ENCODE measurements around the gene EPHA1. TPM values are rescaled to one million over a fixed set of nuclear protein-coding genes. Genes with fewer than 3 reads are reported as not detected.
"Not testable (repeated sequence)": the region's sequence is repeated elsewhere in the genome, so short reads cannot be mapped to it uniquely, and the experiment has no call there.

EPHA1 gene
- total and polyA plus RNA-seq, 7 experiments from 2014 or later: 4.1 to 63.1 (median 33.6) TPM

DNA sequence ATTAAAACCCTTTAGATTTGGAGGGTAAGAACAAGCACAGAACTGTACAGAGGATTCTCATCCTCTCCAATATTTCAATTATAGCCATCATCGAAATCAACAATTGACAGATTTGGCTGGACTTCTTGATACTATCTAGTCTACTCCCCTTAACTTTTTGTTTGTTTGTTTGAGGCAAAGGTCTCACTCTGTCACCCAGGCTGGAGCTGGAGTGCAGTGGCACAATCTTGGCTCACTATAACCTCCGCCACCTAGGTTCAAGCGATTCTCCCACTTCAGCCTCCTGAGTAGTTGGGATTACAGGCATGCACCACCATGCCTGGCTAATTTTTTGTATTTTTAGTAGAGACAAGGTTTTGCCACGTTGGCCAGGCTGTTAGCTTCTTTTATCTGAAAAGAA is 6.4 kb downstream of the EPHA1 start:
- CTCF ChIA-PET: interaction anchor here (1.1 to 2.4 kb wide), 4 partner anchors 8 to 162 kb away, joined by 3 to 13 read pairs (median 4); no protein-coding TSS in a partner anchor
- H3K27ac Mint-ChIP-seq: peak overlapping the region in 8 of 9 donors; percentile 41 to 91 (median 76)
- POLR2A ChIA-PET: interaction anchor here (0.9 to 11.4 kb wide), 5 partner anchors 9 to 155 kb away, joined by 3 to 223 read pairs (median 3); partner anchors contain the start of gene ZYX
- peaks cover 4 to 62% (median 47%) of the 10 kb centered on the region in 7 donors for H3K4me1 Mint-ChIP-seq
- Histone ChIP-seq H3K36me3 (ENCODE audit: control insufficient read depth in 2 of 3, insufficient read depth in 3 of 3, low read length in 3 of 3) (peaks cover 0 to 58% (median 3%) of the 10 kb centered on the region in 3 experiments), H3K27ac (ENCODE audit: low read depth, low read length) (peak overlapping the region; percentile 27), H3K4me1 (ENCODE audit: control insufficient read depth in 2 of 2, insufficient read depth in 2 of 2, low read length in 2 of 2) (peaks cover 10 to 28% of the 10 kb centered on the region in 2 donors)
- H3K4me3 Mint-ChIP-seq; H3K27me3 ChIP-seq (ENCODE audit: control insufficient read depth in 2 of 2, insufficient read depth in 2 of 2, low read length in 2 of 2); DNase-seq; H3K4me3 ChIP-seq (ENCODE audit: low read length); intact Hi-C loops (cut with micrococcal nuclease); ATAC-seq; H3K27me3 Mint-ChIP-seq; H3K9me3 Mint-ChIP-seq; H3K9me3 ChIP-seq (ENCODE audit: control insufficient read depth in 2 of 3, low read length in 3 of 3): not testable (repeated sequence)
- peaks cover 0 to 36% (median 8%) of the 10 kb centered on the region in 5 donors for H3K36me3 Mint-ChIP-seq

DNA sequence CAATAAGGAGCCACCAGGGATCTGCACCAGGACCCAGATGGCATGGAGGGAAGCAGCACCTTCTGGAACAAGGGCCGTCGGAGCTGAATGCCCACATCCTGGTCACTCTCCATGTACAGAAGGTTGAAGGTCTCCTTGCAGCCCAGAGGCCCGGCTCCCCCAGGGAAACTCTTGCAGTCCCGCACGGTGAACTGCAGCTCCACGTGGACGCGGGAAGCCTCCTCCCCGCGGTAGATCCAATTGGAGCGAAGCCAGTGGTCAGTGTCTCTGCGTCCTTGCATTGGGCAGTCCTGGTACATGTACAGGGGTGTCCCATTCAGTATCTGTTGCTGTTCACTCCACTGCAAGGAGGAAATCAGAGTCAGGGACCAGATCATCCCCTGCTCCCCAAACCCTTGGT is 7.4 kb downstream of the EPHA1 start:
- Histone ChIP-seq H3K9me3 (ENCODE audit: control insufficient read depth in 2 of 3, low read length in 3 of 3) (no peaks in the 10 kb centered on the region), H3K27ac (ENCODE audit: low read depth, low read length) (peak overlapping the region; percentile 3), H3K4me3 (ENCODE audit: low read length) (no peak overlapping the region), H3K36me3 (ENCODE audit: control insufficient read depth in 2 of 3, insufficient read depth in 3 of 3, low read length in 3 of 3) (peaks cover 0 to 67% (median 7%) of the 10 kb centered on the region in 3 experiments), H3K27me3 (ENCODE audit: control insufficient read depth in 2 of 2, insufficient read depth in 2 of 2, low read length in 2 of 2) (no peaks in the 10 kb centered on the region), H3K4me1 (ENCODE audit: control insufficient read depth in 2 of 2, insufficient read depth in 2 of 2, low read length in 2 of 2) (peaks cover 3 to 19% of the 10 kb centered on the region in 2 donors)
- Mint-ChIP-seq H3K36me3 (peaks cover 0 to 39% (median 8%) of the 10 kb centered on the region in 5 donors), H3K27me3 (peaks cover 0 to 7% (median 0%) of the 10 kb centered on the region in 5 donors), H3K4me1 (peaks cover 0 to 52% (median 41%) of the 10 kb centered on the region in 7 donors), H3K4me3 (no peak overlapping the region), H3K9me3 (no peaks in the 10 kb centered on the region), H3K27ac (peak overlapping the region in 6 of 9 donors; percentile 41 to 82 (median 63))
- POLR2A ChIA-PET: interaction anchor here (0.5 to 11.4 kb wide), 5 partner anchors 8 to 139 kb away, joined by 3 to 223 read pairs (median 3); partner anchors contain the start of gene ZYX
- no peak for ATAC-seq
- DNase-seq: no peak
- CTCF ChIA-PET: interaction anchor here (2.4 kb wide), 1 partner anchor 22 kb away, joined by 13 read pairs; no protein-coding TSS in a partner anchor
- intact Hi-C loops (cut with micrococcal nuclease): no loop called here

DNA sequence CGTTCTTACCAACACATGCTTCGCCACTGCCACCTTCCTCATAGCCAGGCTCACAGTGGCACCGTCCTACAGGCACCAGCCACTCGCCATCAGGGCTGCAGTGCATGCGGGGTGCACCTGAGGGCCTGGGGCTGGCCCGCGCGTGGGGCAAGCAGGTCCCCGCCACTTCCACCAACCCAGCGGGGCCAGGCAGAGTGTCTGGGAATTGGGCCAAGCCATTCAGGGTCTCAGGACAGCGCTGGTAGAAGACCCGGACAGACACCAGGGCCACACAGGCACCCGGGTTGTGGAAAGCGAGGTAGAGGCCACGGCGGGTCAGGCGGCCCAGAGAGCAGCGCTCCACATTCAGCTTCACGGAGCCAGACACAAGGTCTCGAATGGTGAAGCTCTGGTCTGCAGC is 9.0 kb downstream of the EPHA1 start:
- intact Hi-C loops (cut with micrococcal nuclease): no loop called here
- ATAC-seq (no peak), DNase-seq (no peak)
- Mint-ChIP-seq H3K4me1 (peaks cover 5 to 42% (median 32%) of the 10 kb centered on the region in 7 donors), H3K27ac (peak overlapping the region in 1 of 9 donors; percentile 17), H3K36me3 (peaks cover 0 to 39% (median 11%) of the 10 kb centered on the region in 5 donors), H3K27me3 (peaks cover 0 to 4% (median 0%) of the 10 kb centered on the region in 5 donors), H3K9me3 (no peaks in the 10 kb centered on the region), H3K4me3 (no peak overlapping the region)
- Histone ChIP-seq H3K27ac (ENCODE audit: low read depth, low read length) (no peak overlapping the region), H3K4me3 (ENCODE audit: low read length) (no peak overlapping the region), H3K36me3 (ENCODE audit: control insufficient read depth in 2 of 3, insufficient read depth in 3 of 3, low read length in 3 of 3) (peaks cover 0 to 77% (median 16%) of the 10 kb centered on the region in 3 experiments), H3K9me3 (ENCODE audit: control insufficient read depth in 2 of 3, low read length in 3 of 3) (no peaks in the 10 kb centered on the region), H3K27me3 (ENCODE audit: control insufficient read depth in 2 of 2, insufficient read depth in 2 of 2, low read length in 2 of 2) (no peaks in the 10 kb centered on the region), H3K4me1 (ENCODE audit: control insufficient read depth in 2 of 2, insufficient read depth in 2 of 2, low read length in 2 of 2) (peaks cover 0 to 2% of the 10 kb centered on the region in 2 donors)
- ChIA-PET CTCF (interaction anchor here (1.0 to 1.2 kb wide), 3 partner anchors 8 to 20 kb away, joined by 3 to 5 read pairs (median 4); no protein-coding TSS in a partner anchor), POLR2A (interaction anchor here (1.2 to 11.4 kb wide), 3 partner anchors 9 to 34 kb away, joined by 4 to 223 read pairs (median 5); partner anchors contain the start of gene ZYX)

DNA sequence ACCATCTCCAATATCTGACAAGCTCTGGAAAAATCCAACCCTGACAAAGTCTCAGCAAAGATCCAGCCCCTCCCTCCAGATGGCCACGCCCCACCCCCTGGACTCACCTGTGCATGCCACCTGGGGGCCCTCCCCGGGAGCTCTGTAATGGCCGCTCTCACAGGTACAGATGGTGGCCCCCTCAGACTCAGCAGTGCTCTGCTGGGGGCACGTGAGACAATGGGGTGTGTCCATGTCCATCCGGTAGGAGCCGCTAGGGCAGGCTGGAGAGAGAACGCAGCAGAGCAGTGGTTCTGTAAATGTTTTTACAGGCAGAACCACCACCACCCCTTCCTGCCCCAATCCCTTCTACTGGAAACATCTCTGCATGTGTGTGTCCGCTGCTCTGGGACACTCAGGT is 9.5 kb downstream of the EPHA1 start:
- DNase-seq: no peak
- H3K36me3 Mint-ChIP-seq: peaks cover 0 to 36% (median 11%) of the 10 kb centered on the region in 5 donors
- H3K4me1 ChIP-seq (ENCODE audit: control insufficient read depth in 2 of 2, insufficient read depth in 2 of 2, low read length in 2 of 2): no peaks in the 10 kb centered on the region

DNA sequence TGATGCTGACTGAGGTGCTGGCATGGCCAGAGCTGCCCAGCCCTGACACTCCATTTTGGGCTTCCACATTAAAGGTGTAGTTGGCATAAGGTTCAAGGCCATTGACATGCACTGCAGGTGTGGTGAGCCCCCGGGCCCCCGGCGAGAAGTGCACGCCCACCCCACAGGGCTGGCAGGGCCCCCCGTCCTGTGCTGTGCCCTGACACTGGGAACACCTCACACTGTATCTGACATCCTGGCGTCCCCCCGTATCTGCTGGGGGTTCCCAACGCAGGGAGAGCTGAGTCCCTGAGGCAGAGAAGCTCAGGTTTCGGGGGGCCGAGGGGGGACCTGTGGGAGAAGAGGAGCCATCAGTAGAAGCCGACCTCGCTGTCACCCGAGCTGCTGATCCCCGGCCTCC is 10.0 kb downstream of the EPHA1 start:
- no peaks in the 10 kb centered on the region for H3K4me1 ChIP-seq (ENCODE audit: control insufficient read depth in 2 of 2, insufficient read depth in 2 of 2, low read length in 2 of 2)
- no peak overlapping the region for H3K4me3 ChIP-seq (ENCODE audit: low read length)
- no peaks in the 10 kb centered on the region for H3K9me3 Mint-ChIP-seq
- DNase-seq: no peak
- peaks cover 0 to 85% (median 19%) of the 10 kb centered on the region in 3 experiments for H3K36me3 ChIP-seq (ENCODE audit: control insufficient read depth in 2 of 3, insufficient read depth in 3 of 3, low read length in 3 of 3)
- ChIA-PET POLR2A (interaction anchor here (1.2 to 1.3 kb wide), 2 partner anchors 8 to 9 kb away, joined by 4 read pairs; no protein-coding TSS in a partner anchor), CTCF (interaction anchor here (1.2 kb wide), 1 partner anchor 9 kb away, joined by 4 read pairs; no protein-coding TSS in a partner anchor)
- H3K4me3 Mint-ChIP-seq: no peak overlapping the region
- H3K27ac Mint-ChIP-seq: peak overlapping the region in 2 of 9 donors; percentile 3 to 17
- H3K36me3 Mint-ChIP-seq: peaks cover 0 to 37% (median 11%) of the 10 kb centered on the region in 5 donors
- intact Hi-C loops (cut with micrococcal nuclease): no loop called here
- no peak overlapping the region for H3K27ac ChIP-seq (ENCODE audit: low read depth, low read length)
- peaks cover 7 to 36% (median 26%) of the 10 kb centered on the region in 7 donors for H3K4me1 Mint-ChIP-seq
- peaks cover 0 to 2% (median 0%) of the 10 kb centered on the region in 5 donors for H3K27me3 Mint-ChIP-seq
- no peaks in the 10 kb centered on the region for H3K9me3 ChIP-seq (ENCODE audit: control insufficient read depth in 2 of 3, low read length in 3 of 3)
- H3K27me3 ChIP-seq (ENCODE audit: control insufficient read depth in 2 of 2, insufficient read depth in 2 of 2, low read length in 2 of 2): no peaks in the 10 kb centered on the region
- no peak for ATAC-seq

More for the DNA sequence above, 9.5 kb downstream of the EPHA1 start:
- no peaks in the 10 kb centered on the region for H3K27me3 ChIP-seq (ENCODE audit: control insufficient read depth in 2 of 2, insufficient read depth in 2 of 2, low read length in 2 of 2)
- no peak overlapping the region for H3K27ac ChIP-seq (ENCODE audit: low read depth, low read length)
- POLR2A ChIA-PET: interaction anchor here (1.2 to 11.4 kb wide), 2 partner anchors 9 to 20 kb away, joined by 4 to 223 read pairs; partner anchors contain the start of gene ZYX
- CTCF ChIA-PET: interaction anchor here (1.2 kb wide), 1 partner anchor 8 kb away, joined by 4 read pairs; no protein-coding TSS in a partner anchor
- no peaks in the 10 kb centered on the region for H3K9me3 ChIP-seq (ENCODE audit: control insufficient read depth in 2 of 3, low read length in 3 of 3)
- no peak for ATAC-seq
- H3K9me3 Mint-ChIP-seq: no peaks in the 10 kb centered on the region
- H3K27ac Mint-ChIP-seq: peak overlapping the region in 2 of 9 donors; percentile 3 to 17
- no peak overlapping the region for H3K4me3 ChIP-seq (ENCODE audit: low read length)
- H3K36me3 ChIP-seq (ENCODE audit: control insufficient read depth in 2 of 3, insufficient read depth in 3 of 3, low read length in 3 of 3): peaks cover 0 to 80% (median 16%) of the 10 kb centered on the region in 3 experiments
- intact Hi-C loops (cut with micrococcal nuclease): no loop called here
- H3K4me3 Mint-ChIP-seq: no peak overlapping the region
- peaks cover 7 to 38% (median 29%) of the 10 kb centered on the region in 7 donors for H3K4me1 Mint-ChIP-seq
- peaks cover 0 to 2% (median 0%) of the 10 kb centered on the region in 5 donors for H3K27me3 Mint-ChIP-seq

DNA sequence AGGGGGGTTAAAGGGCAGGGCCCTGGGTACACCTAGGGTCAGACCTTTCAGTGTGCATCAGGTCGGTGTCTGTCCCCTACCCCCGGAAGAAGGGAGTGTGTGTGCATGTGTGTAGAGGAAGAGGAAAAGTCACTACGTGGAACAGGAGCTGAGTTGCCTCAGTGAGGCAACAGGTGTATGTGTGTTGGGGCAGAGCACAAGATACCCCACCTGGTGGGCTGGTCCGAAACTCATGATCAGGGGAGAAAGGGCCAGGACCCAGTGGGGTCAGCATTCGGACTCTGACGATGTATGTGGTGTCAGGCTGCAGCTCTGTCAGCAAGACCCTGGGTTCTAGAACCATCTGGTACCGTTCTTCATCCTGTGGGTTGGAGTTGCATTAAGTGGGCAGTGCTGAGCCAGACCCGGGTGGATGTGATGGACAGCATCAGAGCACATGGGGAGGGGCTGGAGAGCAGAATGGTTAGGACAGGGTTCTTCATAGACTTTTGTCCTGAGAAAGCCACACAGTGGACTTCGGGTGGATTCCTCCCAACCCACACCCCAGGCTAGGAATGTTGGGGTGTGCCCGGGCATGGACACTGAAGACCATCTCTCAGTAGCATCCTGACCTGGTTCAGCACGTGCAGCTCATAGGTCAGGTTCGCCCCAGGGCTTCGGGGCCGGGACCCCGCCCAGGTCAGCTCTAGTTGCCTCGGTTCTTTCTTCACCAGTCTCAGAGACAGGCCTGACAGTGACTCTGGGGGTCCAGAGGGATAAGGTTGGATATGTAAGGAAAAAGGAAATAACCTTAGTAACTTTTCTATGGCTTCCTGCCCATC is 10.7 kb downstream of the EPHA1 start:
- H3K27ac ChIP-seq (ENCODE audit: low read depth, low read length): no peak overlapping the region
- Mint-ChIP-seq H3K27ac (peak overlapping the region in 5 of 9 donors; percentile 24 to 74 (median 38)), H3K9me3 (no peaks in the 10 kb centered on the region), H3K4me3 (no peak overlapping the region), H3K27me3 (peaks cover 0 to 2% (median 0%) of the 10 kb centered on the region in 5 donors), H3K4me1 (peaks cover 7 to 32% (median 19%) of the 10 kb centered on the region in 7 donors), H3K36me3 (peaks cover 2 to 40% (median 11%) of the 10 kb centered on the region in 5 donors)
- ChIA-PET POLR2A (interaction anchor here (1.3 to 2.0 kb wide), 2 partner anchors 7 to 9 kb away, joined by 4 to 8 read pairs; no protein-coding TSS in a partner anchor), CTCF (interaction anchor here (1.2 kb wide), 1 partner anchor 10 kb away, joined by 4 read pairs; no protein-coding TSS in a partner anchor)
- no peaks in the 10 kb centered on the region for H3K9me3 ChIP-seq (ENCODE audit: control insufficient read depth in 2 of 3, low read length in 3 of 3)
- DNase-seq (no peak), ATAC-seq (no peak)
- peaks cover 0 to 92% (median 20%) of the 10 kb centered on the region in 3 experiments for H3K36me3 ChIP-seq (ENCODE audit: control insufficient read depth in 2 of 3, insufficient read depth in 3 of 3, low read length in 3 of 3)
- H3K4me1 ChIP-seq (ENCODE audit: control insufficient read depth in 2 of 2, insufficient read depth in 2 of 2, low read length in 2 of 2): no peaks in the 10 kb centered on the region
- H3K4me3 ChIP-seq (ENCODE audit: low read length): no peak overlapping the region
- no peaks in the 10 kb centered on the region for H3K27me3 ChIP-seq (ENCODE audit: control insufficient read depth in 2 of 2, insufficient read depth in 2 of 2, low read length in 2 of 2)
- intact Hi-C loops (cut with micrococcal nuclease): no loop called here

Measured in naive thymus-derived CD4-positive, alpha-beta T cell (primary cell).